Osteoblast (primary cell): ENCODE data around the gene COG4. TPM values are rescaled to one million over a fixed set of nuclear protein-coding genes. Genes with fewer than 3 reads are reported as not detected.

ENCODE experiments used
- DNase-seq: peaks from one replicate; pipeline ENCODE4 v3.0.0; 2011; ENCODE audit warnings: low spot score, mixed read lengths; ENCODE audit not compliant: insufficient read length; ENCODE audit errors: missing footprints
- H2AFZ ChIP-seq: 2 replicates; pipeline ENCODE4 v1.6.0; 2011; ENCODE audit warnings: mild to moderate bottlenecking, low read length
- H3K27ac ChIP-seq: 2 replicates; pipeline ENCODE4 v1.5.1; 2011; ENCODE audit warnings: mild to moderate bottlenecking, low read depth, low read length, moderate library complexity
- H3K27me3 ChIP-seq: 2 replicates; pipeline ENCODE4 v1.6.0; 2012; ENCODE audit warnings: mild to moderate bottlenecking, control low read depth, inconsistent platforms, low read length, moderate library complexity; ENCODE audit not compliant: insufficient read depth
- H3K36me3 ChIP-seq: 2 replicates; pipeline ENCODE4 v1.5.1; 2011; ENCODE audit warnings: mild to moderate bottlenecking, low read length, control low read depth, moderate library complexity; ENCODE audit not compliant: insufficient read depth
- H3K4me1 ChIP-seq: 2 replicates; pipeline ENCODE4 v1.5.1; 2011; ENCODE audit warnings: mild to moderate bottlenecking, low read length, control low read depth, moderate library complexity; ENCODE audit not compliant: insufficient read depth
- H3K4me2 ChIP-seq: 2 replicates; pipeline ENCODE4 v1.6.0; 2011; ENCODE audit warnings: mild to moderate bottlenecking, low read length; ENCODE audit not compliant: insufficient read depth
- H3K4me3 ChIP-seq: fragments of 200-600 bp; sonication (generic); 3 replicates; pipeline ENCODE4 v1.5.1; 2012; ENCODE audit warnings: mild to moderate bottlenecking, low read length, inconsistent platforms; ENCODE audit not compliant: insufficient read depth
- H3K79me2 ChIP-seq: 2 replicates; pipeline ENCODE4 v1.6.0; 2012; ENCODE audit warnings: mild to moderate bottlenecking, low read length, control low read depth, inconsistent platforms; ENCODE audit not compliant: insufficient read depth
- H3K9me3 ChIP-seq: 2 replicates; pipeline ENCODE4 v1.5.1; 2011; ENCODE audit warnings: low read depth, low read length, control low read depth
- H4K20me1 ChIP-seq: 2 replicates; pipeline ENCODE4 v1.6.0; 2012; ENCODE audit warnings: mild to moderate bottlenecking, low read length, control low read depth; ENCODE audit not compliant: insufficient read depth
- small RNA-seq: library from RNA; depleted of rRNA; stranded (forward); fragments of <200 nt; gene quantifications from one replicate; pipeline ENCODE3, GENCODE V24; 2012
- total RNA-seq: library from RNA; depleted of rRNA; stranded (reverse); fragments of >200 nt; gene quantifications from 2 replicates; pipeline ENCODE4 v1.2.3, GENCODE V29; 2012
- TF ChIP-seq, protein P1 (sequence below): IDR thresholded peaks from 2 replicates; pipeline ENCODE4 v1.5.1; 2011; ENCODE audit warnings: mild to moderate bottlenecking, low read depth, low read length, moderate library complexity; ENCODE audit errors: extremely low read depth

The COG4 gene
- total RNA-seq, 1 donor = 61.5 TPM

- Histone ChIP-seq H2AFZ (no peak overlapping the region), H3K9me3 (no peaks in the 10 kb centered on the region), H3K79me2 (peaks cover 75% of the 10 kb centered on the region), H3K4me2 (peak overlapping the region; percentile 21), H3K4me3 (no peak overlapping the region), H3K27ac (peak overlapping the region; percentile 40), H3K4me1 (peaks cover 62% of the 10 kb centered on the region), H3K27me3 (no peaks in the 10 kb centered on the region), H3K36me3 (peaks cover 5% of the 10 kb centered on the region), H4K20me1 (peaks cover 62% of the 10 kb centered on the region)
- TF ChIP-seq, protein P1, sequence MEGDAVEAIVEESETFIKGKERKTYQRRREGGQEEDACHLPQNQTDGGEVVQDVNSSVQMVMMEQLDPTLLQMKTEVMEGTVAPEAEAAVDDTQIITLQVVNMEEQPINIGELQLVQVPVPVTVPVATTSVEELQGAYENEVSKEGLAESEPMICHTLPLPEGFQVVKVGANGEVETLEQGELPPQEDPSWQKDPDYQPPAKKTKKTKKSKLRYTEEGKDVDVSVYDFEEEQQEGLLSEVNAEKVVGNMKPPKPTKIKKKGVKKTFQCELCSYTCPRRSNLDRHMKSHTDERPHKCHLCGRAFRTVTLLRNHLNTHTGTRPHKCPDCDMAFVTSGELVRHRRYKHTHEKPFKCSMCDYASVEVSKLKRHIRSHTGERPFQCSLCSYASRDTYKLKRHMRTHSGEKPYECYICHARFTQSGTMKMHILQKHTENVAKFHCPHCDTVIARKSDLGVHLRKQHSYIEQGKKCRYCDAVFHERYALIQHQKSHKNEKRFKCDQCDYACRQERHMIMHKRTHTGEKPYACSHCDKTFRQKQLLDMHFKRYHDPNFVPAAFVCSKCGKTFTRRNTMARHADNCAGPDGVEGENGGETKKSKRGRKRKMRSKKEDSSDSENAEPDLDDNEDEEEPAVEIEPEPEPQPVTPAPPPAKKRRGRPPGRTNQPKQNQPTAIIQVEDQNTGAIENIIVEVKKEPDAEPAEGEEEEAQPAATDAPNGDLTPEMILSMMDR = no peak
- peak; percentile 65 for DNase-seq
These were observed 90.5 kb downstream of the COG4 start for GRCh38 chr16:70432723-70433457.

- TF ChIP-seq, protein P1 = no peak
- DNase-seq = no peak
- Histone ChIP-seq H3K27ac (peak overlapping the region; percentile 40), H3K9me3 (no peaks in the 10 kb centered on the region), H3K79me2 (peaks cover 77% of the 10 kb centered on the region), H3K27me3 (no peaks in the 10 kb centered on the region), H4K20me1 (peaks cover 61% of the 10 kb centered on the region), H3K4me1 (peaks cover 61% of the 10 kb centered on the region), H3K36me3 (peaks cover 5% of the 10 kb centered on the region), H2AFZ (no peak overlapping the region), H3K4me3 (no peak overlapping the region), H3K4me2 (no peak overlapping the region)
These were observed 91.0 kb downstream of the COG4 start for GRCh38 chr16:70432356-70432722.

- no peak overlapping the region for H2AFZ ChIP-seq
These were observed 92.5 kb downstream of the COG4 start for GRCh38 chr16:70430667-70431536.

More at GRCh38 chr16:70430667-70431536, 92.5 kb downstream of the COG4 start:
- no peaks in the 10 kb centered on the region for H3K27me3 ChIP-seq
- H3K36me3 ChIP-seq = peaks cover 5% of the 10 kb centered on the region
- peaks cover 72% of the 10 kb centered on the region for H3K79me2 ChIP-seq
- H3K4me2 ChIP-seq = no peak overlapping the region
- peak; percentile 25 for DNase-seq
- H4K20me1 ChIP-seq = peaks cover 51% of the 10 kb centered on the region
- TF ChIP-seq, protein P1 = no peak
- H3K9me3 ChIP-seq = no peaks in the 10 kb centered on the region
- H3K27ac ChIP-seq = peak overlapping the region; percentile 35
- H3K4me1 ChIP-seq = peaks cover 48% of the 10 kb centered on the region
- H3K4me3 ChIP-seq = no peak overlapping the region

Small RNA genes lying within 50 kb of the gene (small RNA-seq; reads per million reads assigned to genes)
- gene RNU6-23P (not detected), gene RPS27P26 (not detected), gene SNORD111 (0.67 reads per million), gene SNORD111B (133 reads per million, percentile 97 among the genes with 10 or more reads in this experiment)

Other genes with a start within 250 kb of the COG4 start
- gene AARS1, start 234.0 kb downstream of the COG4 start, total RNA-seq = 197 and 213 TPM in 2 replicates
- 30.6 and 42.7 TPM in 2 replicates for gene DDX19B, start 224.4 kb downstream of the COG4 start, total RNA-seq
- gene DDX19A, start 176.7 kb downstream of the COG4 start, total RNA-seq = 35.4 and 43.1 TPM in 2 replicates
- gene ST3GAL2, start 84.5 kb downstream of the COG4 start, total RNA-seq = 22.4 and 22.7 TPM in 2 replicates
- gene FCSK, start 69.0 kb downstream of the COG4 start, total RNA-seq = 10.3 and 11.9 TPM in 2 replicates
- 123 and 142 TPM in 2 replicates for gene SF3B3, start 262 bp upstream of the COG4 start, total RNA-seq
- gene IL34, start 123.0 kb upstream of the COG4 start, total RNA-seq = 5.6 and 9.4 TPM in 2 replicates
- gene MTSS2, start 162.5 kb upstream of the COG4 start, total RNA-seq = 54.2 and 56.5 TPM in 2 replicates